ENCODE data around the gene YEATS2. TPM values are rescaled to one million over a fixed set of nuclear protein-coding genes. Genes with fewer than 3 reads are reported as not detected.

Gene YEATS2
- total and polyA plus RNA-seq, 2 experiments from 2014 or later = 15.2 to 72.8 TPM

DNA sequence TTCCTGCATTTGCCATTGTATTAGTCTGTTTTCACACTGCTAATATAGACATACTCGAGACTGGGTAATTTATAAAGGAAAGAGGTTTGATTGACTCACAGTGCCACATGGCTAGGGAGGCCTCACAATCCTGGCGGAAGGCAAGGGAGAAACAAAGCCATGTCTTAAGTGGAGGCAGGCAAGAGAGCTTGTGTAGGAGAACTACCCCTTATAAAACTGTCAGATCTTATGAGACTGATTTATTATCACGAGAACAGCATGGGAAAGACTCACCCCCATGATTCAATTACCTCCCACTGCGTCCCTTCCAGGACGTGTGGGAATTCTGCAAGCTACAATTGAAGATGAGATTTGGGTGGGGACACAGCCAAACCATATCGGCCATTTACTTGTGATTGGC, 27.8 kb downstream of the YEATS2 start:
- peaks cover 12% of the 10 kb centered on the region for H3K79me2 ChIP-seq (replicated peaks; ENCODE audit: insufficient read depth)
- TF ChIP-seq, protein P1, sequence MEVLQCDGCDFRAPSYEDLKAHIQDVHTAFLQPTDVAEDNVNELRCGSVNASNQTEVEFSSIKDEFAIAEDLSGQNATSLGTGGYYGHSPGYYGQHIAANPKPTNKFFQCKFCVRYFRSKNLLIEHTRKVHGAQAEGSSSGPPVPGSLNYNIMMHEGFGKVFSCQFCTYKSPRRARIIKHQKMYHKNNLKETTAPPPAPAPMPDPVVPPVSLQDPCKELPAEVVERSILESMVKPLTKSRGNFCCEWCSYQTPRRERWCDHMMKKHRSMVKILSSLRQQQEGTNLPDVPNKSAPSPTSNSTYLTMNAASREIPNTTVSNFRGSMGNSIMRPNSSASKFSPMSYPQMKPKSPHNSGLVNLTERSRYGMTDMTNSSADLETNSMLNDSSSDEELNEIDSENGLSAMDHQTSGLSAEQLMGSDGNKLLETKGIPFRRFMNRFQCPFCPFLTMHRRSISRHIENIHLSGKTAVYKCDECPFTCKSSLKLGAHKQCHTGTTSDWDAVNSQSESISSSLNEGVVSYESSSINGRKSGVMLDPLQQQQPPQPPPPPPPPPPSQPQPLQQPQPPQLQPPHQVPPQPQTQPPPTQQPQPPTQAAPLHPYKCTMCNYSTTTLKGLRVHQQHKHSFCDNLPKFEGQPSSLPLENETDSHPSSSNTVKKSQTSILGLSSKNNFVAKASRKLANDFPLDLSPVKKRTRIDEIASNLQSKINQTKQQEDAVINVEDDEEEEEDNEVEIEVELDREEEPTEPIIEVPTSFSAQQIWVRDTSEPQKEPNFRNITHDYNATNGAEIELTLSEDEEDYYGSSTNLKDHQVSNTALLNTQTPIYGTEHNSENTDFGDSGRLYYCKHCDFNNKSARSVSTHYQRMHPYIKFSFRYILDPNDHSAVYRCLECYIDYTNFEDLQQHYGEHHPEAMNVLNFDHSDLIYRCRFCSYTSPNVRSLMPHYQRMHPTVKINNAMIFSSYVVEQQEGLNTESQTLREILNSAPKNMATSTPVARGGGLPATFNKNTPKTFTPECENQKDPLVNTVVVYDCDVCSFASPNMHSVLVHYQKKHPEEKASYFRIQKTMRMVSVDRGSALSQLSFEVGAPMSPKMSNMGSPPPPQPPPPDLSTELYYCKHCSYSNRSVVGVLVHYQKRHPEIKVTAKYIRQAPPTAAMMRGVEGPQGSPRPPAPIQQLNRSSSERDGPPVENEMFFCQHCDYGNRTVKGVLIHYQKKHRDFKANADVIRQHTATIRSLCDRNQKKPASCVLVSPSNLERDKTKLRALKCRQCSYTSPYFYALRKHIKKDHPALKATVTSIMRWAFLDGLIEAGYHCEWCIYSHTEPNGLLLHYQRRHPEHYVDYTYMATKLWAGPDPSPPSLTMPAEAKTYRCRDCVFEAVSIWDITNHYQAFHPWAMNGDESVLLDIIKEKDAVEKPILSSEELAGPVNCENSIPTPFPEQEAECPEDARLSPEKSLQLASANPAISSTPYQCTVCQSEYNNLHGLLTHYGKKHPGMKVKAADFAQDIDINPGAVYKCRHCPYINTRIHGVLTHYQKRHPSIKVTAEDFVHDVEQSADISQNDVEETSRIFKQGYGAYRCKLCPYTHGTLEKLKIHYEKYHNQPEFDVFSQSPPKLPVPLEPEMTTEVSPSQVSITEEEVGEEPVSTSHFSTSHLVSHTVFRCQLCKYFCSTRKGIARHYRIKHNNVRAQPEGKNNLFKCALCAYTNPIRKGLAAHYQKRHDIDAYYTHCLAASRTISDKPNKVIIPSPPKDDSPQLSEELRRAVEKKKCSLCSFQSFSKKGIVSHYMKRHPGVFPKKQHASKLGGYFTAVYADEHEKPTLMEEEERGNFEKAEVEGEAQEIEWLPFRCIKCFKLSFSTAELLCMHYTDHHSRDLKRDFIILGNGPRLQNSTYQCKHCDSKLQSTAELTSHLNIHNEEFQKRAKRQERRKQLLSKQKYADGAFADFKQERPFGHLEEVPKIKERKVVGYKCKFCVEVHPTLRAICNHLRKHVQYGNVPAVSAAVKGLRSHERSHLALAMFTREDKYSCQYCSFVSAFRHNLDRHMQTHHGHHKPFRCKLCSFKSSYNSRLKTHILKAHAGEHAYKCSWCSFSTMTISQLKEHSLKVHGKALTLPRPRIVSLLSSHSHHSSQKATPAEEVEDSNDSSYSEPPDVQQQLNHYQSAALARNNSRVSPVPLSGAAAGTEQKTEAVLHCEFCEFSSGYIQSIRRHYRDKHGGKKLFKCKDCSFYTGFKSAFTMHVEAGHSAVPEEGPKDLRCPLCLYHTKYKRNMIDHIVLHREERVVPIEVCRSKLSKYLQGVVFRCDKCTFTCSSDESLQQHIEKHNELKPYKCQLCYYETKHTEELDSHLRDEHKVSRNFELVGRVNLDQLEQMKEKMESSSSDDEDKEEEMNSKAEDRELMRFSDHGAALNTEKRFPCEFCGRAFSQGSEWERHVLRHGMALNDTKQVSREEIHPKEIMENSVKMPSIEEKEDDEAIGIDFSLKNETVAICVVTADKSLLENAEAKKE (CRISPR knock-in tag; IDR thresholded peaks at IDR 0.05) = no peak
- TF ChIP-seq, protein P2, sequence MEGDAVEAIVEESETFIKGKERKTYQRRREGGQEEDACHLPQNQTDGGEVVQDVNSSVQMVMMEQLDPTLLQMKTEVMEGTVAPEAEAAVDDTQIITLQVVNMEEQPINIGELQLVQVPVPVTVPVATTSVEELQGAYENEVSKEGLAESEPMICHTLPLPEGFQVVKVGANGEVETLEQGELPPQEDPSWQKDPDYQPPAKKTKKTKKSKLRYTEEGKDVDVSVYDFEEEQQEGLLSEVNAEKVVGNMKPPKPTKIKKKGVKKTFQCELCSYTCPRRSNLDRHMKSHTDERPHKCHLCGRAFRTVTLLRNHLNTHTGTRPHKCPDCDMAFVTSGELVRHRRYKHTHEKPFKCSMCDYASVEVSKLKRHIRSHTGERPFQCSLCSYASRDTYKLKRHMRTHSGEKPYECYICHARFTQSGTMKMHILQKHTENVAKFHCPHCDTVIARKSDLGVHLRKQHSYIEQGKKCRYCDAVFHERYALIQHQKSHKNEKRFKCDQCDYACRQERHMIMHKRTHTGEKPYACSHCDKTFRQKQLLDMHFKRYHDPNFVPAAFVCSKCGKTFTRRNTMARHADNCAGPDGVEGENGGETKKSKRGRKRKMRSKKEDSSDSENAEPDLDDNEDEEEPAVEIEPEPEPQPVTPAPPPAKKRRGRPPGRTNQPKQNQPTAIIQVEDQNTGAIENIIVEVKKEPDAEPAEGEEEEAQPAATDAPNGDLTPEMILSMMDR (conservative IDR thresholded peaks at IDR 0.05; ENCODE audit: low read depth in 2 of 2) = no peak
- TF ChIP-seq EZH2phosphoT487 (IDR thresholded peaks at IDR 0.05; ENCODE audit: unreplicated experiment) (no peak), ZNF331 (CRISPR knock-in tag; IDR thresholded peaks at IDR 0.05; ENCODE audit: low read depth) (no peak), ZNF114 (CRISPR knock-in tag; IDR thresholded peaks at IDR 0.05) (no peak), JUNB (IDR thresholded peaks at IDR 0.05; ENCODE audit: unreplicated experiment) (no peak), CREB1 (CRISPR knock-in tag; IDR thresholded peaks at IDR 0.05; ENCODE audit: low read depth) (no peak), POLR2AphosphoS5 (IDR thresholded peaks at IDR 0.05; ENCODE audit: low read depth) (no peak), NANOG (IDR thresholded peaks at IDR 0.05; ENCODE audit: borderline replicate concordance) (no peak)
- TF ChIP-seq, protein P3, sequence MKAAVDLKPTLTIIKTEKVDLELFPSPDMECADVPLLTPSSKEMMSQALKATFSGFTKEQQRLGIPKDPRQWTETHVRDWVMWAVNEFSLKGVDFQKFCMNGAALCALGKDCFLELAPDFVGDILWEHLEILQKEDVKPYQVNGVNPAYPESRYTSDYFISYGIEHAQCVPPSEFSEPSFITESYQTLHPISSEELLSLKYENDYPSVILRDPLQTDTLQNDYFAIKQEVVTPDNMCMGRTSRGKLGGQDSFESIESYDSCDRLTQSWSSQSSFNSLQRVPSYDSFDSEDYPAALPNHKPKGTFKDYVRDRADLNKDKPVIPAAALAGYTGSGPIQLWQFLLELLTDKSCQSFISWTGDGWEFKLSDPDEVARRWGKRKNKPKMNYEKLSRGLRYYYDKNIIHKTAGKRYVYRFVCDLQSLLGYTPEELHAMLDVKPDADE (IDR thresholded peaks at IDR 0.05) = no peak
- no peaks in the 10 kb centered on the region for H3K4me1 ChIP-seq (ENCODE audit: insufficient read depth)
- Mint-ChIP-seq H3K4me3 (no peak overlapping the region), H3K9me3 (no peaks in the 10 kb centered on the region), H3K36me3 (ENCODE audit: low read depth) (peaks cover 89% of the 10 kb centered on the region), H3K27ac (no peak overlapping the region), H3K27me3 (ENCODE audit: insufficient read depth, low read depth, poor library complexity) (peaks cover 4% of the 10 kb centered on the region), H3K4me1 (no peaks in the 10 kb centered on the region)
- H4K20me1 ChIP-seq (replicated peaks; ENCODE audit: insufficient read depth) = peaks cover 10% of the 10 kb centered on the region
- no peak for ATAC-seq
- no peaks in the 10 kb centered on the region for H3F3A ChIP-seq (replicated peaks; ENCODE audit: low read depth)
- no peak overlapping the region for H3K4me2 ChIP-seq
- H2AFZ ChIP-seq = no peak overlapping the region
- no peaks in the 10 kb centered on the region for H3K27me3 ChIP-seq (ENCODE audit: insufficient read depth)
- H3K36me3 ChIP-seq (ENCODE audit: insufficient read depth) = peaks cover 77% of the 10 kb centered on the region
- no peak for DNase-seq (ENCODE audit: low spot score)
- no peaks in the 10 kb centered on the region for H3K9me2 ChIP-seq (ENCODE audit: insufficient read depth)
- no peak overlapping the region for H3K27ac ChIP-seq (ENCODE audit: low read depth)
- H3K4me3 ChIP-seq = no peak overlapping the region

All from GM23338 (cell line).